ENCODE data around the gene IGFBP3. TPM values are rescaled to one million over a fixed set of nuclear protein-coding genes. Genes with fewer than 3 reads are reported as not detected.

The IGFBP3 gene
- total RNA-seq, 4 donors from 2014 or later = 25.4 to 118 (median 57.6) TPM

DNA sequence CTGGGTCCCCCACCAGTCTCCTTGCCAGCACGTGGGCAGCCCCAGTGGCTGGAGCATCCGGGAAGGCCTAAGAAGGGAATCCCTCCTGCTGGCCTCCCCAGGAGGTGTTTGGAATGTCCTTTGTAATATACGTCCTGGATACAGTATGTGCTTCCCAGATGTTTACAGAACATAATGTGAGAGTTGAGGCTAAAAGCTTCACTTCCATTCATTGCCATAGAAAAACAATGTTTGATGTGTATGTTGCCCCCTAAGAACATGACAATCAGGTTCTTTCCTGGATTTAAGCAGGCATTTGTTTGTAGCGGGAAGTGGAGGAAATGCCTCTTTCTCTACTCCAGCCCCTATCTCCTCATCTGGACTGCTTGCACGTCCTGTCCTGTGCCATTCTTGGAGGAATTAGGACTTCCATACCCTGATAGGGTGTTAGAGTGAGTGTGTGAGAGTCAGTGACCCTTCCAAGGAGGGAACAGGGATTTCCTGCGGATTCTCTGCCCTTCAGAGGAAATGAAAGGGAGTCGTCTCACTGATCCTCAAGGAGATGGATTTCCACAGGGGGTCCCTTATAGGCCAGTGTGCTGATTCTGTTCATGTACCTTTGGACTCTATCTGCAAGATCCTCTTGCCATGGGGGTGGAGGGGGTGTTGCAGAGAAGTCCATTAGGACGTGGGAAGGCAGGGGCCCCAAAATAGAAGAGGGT lies 31.6 kb downstream of the IGFBP3 start:
- Histone ChIP-seq H3K4me1 (peaks cover 0 to 11% (median 9%) of the 10 kb centered on the region in 4 donors), H3K9me3 (no peaks in the 10 kb centered on the region), H3K4me3 (no peak overlapping the region), H3K27ac (no peak overlapping the region), H3K36me3 (no peaks in the 10 kb centered on the region), H3K27me3 (peaks cover 47% of the 10 kb centered on the region)
- TF ChIP-seq POLR2AphosphoS5 (IDR thresholded peaks at IDR 0.05) (no peak), EP300 (IDR thresholded peaks at IDR 0.05; ENCODE audit: low read depth) (no peak), POLR2A (IDR thresholded peaks at IDR 0.05) (no peak)
- TF ChIP-seq, protein P1, sequence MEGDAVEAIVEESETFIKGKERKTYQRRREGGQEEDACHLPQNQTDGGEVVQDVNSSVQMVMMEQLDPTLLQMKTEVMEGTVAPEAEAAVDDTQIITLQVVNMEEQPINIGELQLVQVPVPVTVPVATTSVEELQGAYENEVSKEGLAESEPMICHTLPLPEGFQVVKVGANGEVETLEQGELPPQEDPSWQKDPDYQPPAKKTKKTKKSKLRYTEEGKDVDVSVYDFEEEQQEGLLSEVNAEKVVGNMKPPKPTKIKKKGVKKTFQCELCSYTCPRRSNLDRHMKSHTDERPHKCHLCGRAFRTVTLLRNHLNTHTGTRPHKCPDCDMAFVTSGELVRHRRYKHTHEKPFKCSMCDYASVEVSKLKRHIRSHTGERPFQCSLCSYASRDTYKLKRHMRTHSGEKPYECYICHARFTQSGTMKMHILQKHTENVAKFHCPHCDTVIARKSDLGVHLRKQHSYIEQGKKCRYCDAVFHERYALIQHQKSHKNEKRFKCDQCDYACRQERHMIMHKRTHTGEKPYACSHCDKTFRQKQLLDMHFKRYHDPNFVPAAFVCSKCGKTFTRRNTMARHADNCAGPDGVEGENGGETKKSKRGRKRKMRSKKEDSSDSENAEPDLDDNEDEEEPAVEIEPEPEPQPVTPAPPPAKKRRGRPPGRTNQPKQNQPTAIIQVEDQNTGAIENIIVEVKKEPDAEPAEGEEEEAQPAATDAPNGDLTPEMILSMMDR (IDR thresholded peaks at IDR 0.05) = no peak
- DNase-seq = no peak
- intact Hi-C loops (cut with DNase I; ENCODE audit: low total_unique reads) (no loop called here), in situ Hi-C loops (cut with MboI; ENCODE audit: low pct_ligation_motif_present in 1 of 4, low pct_unique_long_range_greater_than_20kb in 1 of 4, low sequenced_read_pairs in 3 of 4) (no loop called here)
- WGBS, 2 donors (ENCODE audit: low coverage in 1 of 2) = 54 to 94% methylated on average over 3 to 8 of the region's 8 CpGs

DNA sequence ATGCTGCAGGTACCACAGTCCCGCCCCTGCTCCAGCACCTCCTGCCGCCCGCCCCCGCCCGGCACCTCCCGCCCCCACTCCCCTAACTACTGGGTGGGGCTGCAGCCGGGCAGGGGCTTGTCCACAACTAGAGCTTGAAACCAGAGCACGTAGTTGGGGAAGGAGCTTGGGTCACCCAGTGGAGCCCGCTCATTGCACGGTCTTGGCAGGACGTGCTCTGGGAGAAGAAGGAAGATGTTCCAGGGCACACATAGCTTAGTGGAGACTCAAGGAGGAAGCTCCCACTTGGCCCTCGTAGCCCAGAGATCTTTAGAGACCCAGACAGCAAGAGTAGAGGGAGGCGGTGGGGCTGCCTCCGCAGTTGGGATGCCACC lies 32.1 kb downstream of the IGFBP3 start:
- no peaks in the 10 kb centered on the region for H3K9me3 ChIP-seq
- intact Hi-C loops (cut with DNase I; ENCODE audit: low total_unique reads) = no loop called here
- H3K27ac ChIP-seq = no peak overlapping the region
- 22% methylated on average over 12 of the region's 14 CpGs; no CpG with 5 or more reads in 1 of the 2 donors for WGBS, 2 donors (ENCODE audit: low coverage in 1 of 2)
- H3K4me3 ChIP-seq = peak overlapping the region in 2 of 4 donors; percentile 20 to 30
- no peak for DNase-seq
- H3K27me3 ChIP-seq = peaks cover 47% of the 10 kb centered on the region
- H3K36me3 ChIP-seq = no peaks in the 10 kb centered on the region
- in situ Hi-C loops (cut with MboI; ENCODE audit: low pct_ligation_motif_present in 1 of 4, low pct_unique_long_range_greater_than_20kb in 1 of 4, low sequenced_read_pairs in 3 of 4) = no loop called here
- TF ChIP-seq POLR2AphosphoS5 (IDR thresholded peaks at IDR 0.05) (no peak), POLR2A (IDR thresholded peaks at IDR 0.05) (no peak), EP300 (IDR thresholded peaks at IDR 0.05; ENCODE audit: low read depth) (no peak)
- TF ChIP-seq, protein P1 (IDR thresholded peaks at IDR 0.05) = no peak
- peaks cover 0 to 11% (median 9%) of the 10 kb centered on the region in 4 donors for H3K4me1 ChIP-seq

DNA sequence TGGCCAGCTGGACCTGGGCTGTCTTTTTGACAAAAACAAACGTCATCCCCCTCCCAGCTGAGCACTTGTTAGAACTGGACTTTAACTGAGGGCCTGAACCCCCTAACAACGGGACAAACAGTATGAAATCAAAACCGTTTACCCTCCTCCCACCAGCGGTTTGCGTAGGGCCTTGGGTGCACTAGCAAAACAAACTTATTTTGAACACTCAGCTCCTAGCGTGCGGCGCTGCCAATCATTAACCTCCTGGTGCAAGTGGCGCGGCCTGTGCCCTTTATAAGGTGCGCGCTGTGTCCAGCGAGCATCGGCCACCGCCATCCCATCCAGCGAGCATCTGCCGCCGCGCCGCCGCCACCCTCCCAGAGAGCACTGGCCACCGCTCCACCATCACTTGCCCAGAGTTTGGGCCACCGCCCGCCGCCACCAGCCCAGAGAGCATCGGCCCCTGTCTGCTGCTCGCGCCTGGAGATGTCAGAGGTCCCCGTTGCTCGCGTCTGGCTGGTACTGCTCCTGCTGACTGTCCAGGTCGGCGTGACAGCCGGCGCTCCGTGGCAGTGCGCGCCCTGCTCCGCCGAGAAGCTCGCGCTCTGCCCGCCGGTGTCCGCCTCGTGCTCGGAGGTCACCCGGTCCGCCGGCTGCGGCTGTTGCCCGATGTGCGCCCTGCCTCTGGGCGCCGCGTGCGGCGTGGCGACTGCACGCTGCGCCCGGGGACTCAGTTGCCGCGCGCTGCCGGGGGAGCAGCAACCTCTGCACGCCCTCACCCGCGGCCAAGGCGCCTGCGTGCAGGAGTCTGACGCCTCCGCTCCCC lies 32.7 kb downstream of the IGFBP3 start, which contains the start of gene IGFBP1:
Gene IGFBP1, plus strand, starts transcription at position 304 of the 808 bp plus-strand sequence. Its CDS starts 165 bp downstream, at position 469.
- Histone ChIP-seq H3K27me3 (peaks cover 47% of the 10 kb centered on the region), H3K4me3 (peak within 1 kb of the TSS in 2 of 4 donors; percentile 20 to 30), H3K4me1 (peaks cover 0 to 11% (median 9%) of the 10 kb centered on the region in 4 donors), H3K36me3 (no peaks in the 10 kb centered on the region), H3K9me3 (no peaks in the 10 kb centered on the region), H3K27ac (no peak within 1 kb of the TSS)
- DNase-seq = no peak
- 6% methylated on average over 46 of the region's 73 CpGs; no CpG with 5 or more reads in 1 of the 2 donors for WGBS, 2 donors (ENCODE audit: low coverage in 1 of 2)
- in situ Hi-C loops (cut with MboI; ENCODE audit: low pct_ligation_motif_present in 1 of 4, low pct_unique_long_range_greater_than_20kb in 1 of 4, low sequenced_read_pairs in 3 of 4) (no loop called here), intact Hi-C loops (cut with DNase I; ENCODE audit: low total_unique reads) (no loop called here)
- TF ChIP-seq POLR2A (IDR thresholded peaks at IDR 0.05) (no peak), POLR2AphosphoS5 (IDR thresholded peaks at IDR 0.05) (no peak), EP300 (IDR thresholded peaks at IDR 0.05; ENCODE audit: low read depth) (no peak)
- TF ChIP-seq, protein P1 (IDR thresholded peaks at IDR 0.05) = no peak

DNA sequence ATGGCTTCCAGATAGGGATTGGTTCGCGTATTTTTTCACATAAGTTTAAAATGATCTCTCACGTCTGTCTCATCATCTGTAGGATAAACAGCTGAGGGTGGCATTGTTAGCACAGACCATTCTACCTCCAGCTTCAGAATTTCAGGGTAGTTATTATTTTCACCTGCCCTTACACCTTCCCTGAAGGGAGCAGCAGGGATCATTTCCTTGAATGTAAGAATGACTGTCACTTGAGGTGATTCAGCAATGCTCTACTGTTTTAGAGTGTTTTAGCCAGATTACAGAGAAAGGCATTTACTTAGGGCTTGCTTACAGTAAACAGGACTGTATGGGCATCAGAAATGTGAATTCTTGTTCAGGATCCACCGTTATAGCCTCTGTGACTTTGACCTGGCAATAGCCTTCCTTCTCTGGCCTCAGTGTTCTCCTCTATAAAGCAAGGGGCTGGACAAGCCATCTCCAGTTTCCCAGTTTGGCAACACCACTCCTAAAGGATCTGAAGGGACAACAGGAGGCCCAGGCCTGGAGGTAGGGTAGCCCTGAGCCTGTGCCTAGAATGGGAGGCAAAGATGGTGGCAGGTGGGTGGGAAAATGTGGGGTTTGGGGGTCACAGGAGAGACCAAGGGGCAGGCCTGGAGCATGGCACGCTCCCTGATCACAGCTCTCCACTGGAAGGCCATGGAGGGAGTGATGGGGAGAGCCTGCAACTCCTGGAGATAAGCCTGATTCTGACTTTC lies 34.0 kb downstream of the IGFBP3 start:
- Histone ChIP-seq H3K9me3 (no peaks in the 10 kb centered on the region), H3K27ac (no peak overlapping the region), H3K4me1 (peaks cover 0 to 11% (median 9%) of the 10 kb centered on the region in 4 donors), H3K27me3 (peaks cover 47% of the 10 kb centered on the region), H3K36me3 (no peaks in the 10 kb centered on the region), H3K4me3 (no peak overlapping the region)
- in situ Hi-C loops (cut with MboI; ENCODE audit: low pct_ligation_motif_present in 1 of 4, low pct_unique_long_range_greater_than_20kb in 1 of 4, low sequenced_read_pairs in 3 of 4) (no loop called here), intact Hi-C loops (cut with DNase I; ENCODE audit: low total_unique reads) (no loop called here)
- 83 to 87% methylated on average over 5 of the region's 5 CpGs for WGBS, 2 donors (ENCODE audit: low coverage in 1 of 2)
- no peak for DNase-seq
- TF ChIP-seq EP300 (IDR thresholded peaks at IDR 0.05; ENCODE audit: low read depth) (no peak), POLR2A (IDR thresholded peaks at IDR 0.05) (no peak), POLR2AphosphoS5 (IDR thresholded peaks at IDR 0.05) (no peak)
- TF ChIP-seq, protein P1 (IDR thresholded peaks at IDR 0.05) = no peak
